ENCODE results near the gene MRAS. TPM values are rescaled to one million over a fixed set of nuclear protein-coding genes. Genes with fewer than 3 reads are reported as not detected.

The MRAS gene
- total and polyA plus RNA-seq, 2 of the 13 experiments (the other 11 are each of a cell fraction or from before 2014, with no cell fraction given), result 8.8 to 36.2 TPM

DNA sequence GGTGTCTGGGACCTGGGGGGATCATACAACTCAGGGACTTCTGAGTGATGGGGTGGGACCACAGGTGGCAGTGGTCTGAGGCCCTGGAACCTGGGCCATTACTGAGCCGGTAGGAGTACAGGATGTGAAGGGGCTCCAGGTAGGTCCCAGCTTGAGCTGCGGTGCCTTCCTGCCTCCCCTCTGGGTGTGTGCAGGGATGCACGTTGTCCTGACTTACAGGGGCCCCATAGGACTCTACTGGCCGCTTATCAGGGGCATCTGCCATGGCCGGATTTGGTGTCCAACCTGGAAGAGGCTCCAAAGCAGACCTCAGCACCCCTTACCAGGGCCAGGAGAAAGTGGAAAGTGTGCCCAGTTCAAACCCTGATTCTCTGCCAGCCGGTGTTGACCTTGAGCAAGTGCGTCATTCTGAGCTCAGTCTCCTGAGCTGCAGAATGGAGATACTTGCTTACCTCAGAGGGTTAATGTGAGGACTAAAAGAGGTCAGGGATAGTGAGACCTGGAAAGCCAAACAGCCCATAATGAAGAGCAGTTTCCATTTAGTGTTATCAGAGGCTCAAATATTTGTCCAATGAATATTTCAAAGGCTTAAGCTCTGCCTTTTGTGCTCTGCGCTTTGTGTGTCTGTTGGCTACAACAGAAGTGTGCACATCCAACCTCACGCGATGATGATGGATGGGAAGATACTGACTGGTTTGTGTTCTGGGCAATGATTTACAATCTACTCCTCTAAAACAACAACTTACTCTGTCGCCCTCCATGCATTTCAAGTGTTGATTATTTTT, 50.6 kb downstream of the MRAS start (continued):
- TF ChIP-seq, protein P1, sequence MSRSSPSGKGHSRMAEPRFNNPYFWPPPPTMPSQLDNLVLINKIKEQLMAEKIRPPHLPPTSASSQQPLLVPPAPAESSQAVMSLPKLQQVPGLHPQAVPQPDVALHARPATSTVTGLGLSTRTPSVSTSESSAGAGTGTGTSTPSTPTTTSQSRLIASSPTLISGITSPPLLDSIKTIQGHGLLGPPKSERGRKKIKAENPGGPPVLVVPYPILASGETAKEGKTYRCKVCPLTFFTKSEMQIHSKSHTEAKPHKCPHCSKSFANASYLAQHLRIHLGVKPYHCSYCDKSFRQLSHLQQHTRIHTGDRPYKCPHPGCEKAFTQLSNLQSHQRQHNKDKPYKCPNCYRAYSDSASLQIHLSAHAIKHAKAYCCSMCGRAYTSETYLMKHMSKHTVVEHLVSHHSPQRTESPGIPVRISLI (CRISPR knock-in tag; IDR thresholded peaks at IDR 0.05; ENCODE audit: borderline replicate concordance), result no peak
- TF ChIP-seq, protein P2, sequence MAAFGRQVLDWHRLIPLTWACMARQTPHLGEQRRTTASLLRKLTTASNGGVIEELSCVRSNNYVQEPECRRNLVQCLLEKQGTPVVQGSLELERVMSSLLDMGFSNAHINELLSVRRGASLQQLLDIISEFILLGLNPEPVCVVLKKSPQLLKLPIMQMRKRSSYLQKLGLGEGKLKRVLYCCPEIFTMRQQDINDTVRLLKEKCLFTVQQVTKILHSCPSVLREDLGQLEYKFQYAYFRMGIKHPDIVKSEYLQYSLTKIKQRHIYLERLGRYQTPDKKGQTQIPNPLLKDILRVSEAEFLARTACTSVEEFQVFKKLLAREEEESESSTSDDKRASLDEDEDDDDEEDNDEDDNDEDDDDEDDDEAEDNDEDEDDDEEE (CRISPR knock-in tag; IDR thresholded peaks at IDR 0.05), result no peak
- TF ChIP-seq, protein P3, sequence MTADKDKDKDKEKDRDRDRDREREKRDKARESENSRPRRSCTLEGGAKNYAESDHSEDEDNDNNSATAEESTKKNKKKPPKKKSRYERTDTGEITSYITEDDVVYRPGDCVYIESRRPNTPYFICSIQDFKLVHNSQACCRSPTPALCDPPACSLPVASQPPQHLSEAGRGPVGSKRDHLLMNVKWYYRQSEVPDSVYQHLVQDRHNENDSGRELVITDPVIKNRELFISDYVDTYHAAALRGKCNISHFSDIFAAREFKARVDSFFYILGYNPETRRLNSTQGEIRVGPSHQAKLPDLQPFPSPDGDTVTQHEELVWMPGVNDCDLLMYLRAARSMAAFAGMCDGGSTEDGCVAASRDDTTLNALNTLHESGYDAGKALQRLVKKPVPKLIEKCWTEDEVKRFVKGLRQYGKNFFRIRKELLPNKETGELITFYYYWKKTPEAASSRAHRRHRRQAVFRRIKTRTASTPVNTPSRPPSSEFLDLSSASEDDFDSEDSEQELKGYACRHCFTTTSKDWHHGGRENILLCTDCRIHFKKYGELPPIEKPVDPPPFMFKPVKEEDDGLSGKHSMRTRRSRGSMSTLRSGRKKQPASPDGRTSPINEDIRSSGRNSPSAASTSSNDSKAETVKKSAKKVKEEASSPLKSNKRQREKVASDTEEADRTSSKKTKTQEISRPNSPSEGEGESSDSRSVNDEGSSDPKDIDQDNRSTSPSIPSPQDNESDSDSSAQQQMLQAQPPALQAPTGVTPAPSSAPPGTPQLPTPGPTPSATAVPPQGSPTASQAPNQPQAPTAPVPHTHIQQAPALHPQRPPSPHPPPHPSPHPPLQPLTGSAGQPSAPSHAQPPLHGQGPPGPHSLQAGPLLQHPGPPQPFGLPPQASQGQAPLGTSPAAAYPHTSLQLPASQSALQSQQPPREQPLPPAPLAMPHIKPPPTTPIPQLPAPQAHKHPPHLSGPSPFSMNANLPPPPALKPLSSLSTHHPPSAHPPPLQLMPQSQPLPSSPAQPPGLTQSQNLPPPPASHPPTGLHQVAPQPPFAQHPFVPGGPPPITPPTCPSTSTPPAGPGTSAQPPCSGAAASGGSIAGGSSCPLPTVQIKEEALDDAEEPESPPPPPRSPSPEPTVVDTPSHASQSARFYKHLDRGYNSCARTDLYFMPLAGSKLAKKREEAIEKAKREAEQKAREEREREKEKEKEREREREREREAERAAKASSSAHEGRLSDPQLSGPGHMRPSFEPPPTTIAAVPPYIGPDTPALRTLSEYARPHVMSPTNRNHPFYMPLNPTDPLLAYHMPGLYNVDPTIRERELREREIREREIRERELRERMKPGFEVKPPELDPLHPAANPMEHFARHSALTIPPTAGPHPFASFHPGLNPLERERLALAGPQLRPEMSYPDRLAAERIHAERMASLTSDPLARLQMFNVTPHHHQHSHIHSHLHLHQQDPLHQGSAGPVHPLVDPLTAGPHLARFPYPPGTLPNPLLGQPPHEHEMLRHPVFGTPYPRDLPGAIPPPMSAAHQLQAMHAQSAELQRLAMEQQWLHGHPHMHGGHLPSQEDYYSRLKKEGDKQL (CRISPR knock-in tag; IDR thresholded peaks at IDR 0.05; ENCODE audit: low read depth), result peak; percentile 81; the same call in 1 of the 2 replicates
- 0 out of 2 replicates have a peak, but pooled peaks have one; percentile 13 for TF ChIP-seq CBFB (CRISPR knock-in tag; IDR thresholded peaks at IDR 0.05)
- no peak for TF ChIP-seq POLR2G (IDR thresholded peaks at IDR 0.05; ENCODE audit: low read depth, low read length)
- TF ChIP-seq ZNF335 (CRISPR knock-in tag; IDR thresholded peaks at IDR 0.05), result no peak
- peak; percentile 45; the same call in 1 of the 2 replicates for TF ChIP-seq IRF2 (CRISPR knock-in tag; IDR thresholded peaks at IDR 0.05)
- no peak for TF ChIP-seq NFRKB (IDR thresholded peaks at IDR 0.05)
- TF ChIP-seq NCOA2 (CRISPR knock-in tag; IDR thresholded peaks at IDR 0.05), result peak; percentile 90
- TF ChIP-seq HOXA7 (CRISPR knock-in tag; IDR thresholded peaks at IDR 0.05), result no peak
- TF ChIP-seq FOSL2 (CRISPR knock-in tag; IDR thresholded peaks at IDR 0.05), result peak; percentile 60
- peak; percentile 42 for TF ChIP-seq TEAD3 (CRISPR knock-in tag; optimal IDR thresholded peaks at IDR 0.05; ENCODE audit: borderline replicate concordance)
- TF ChIP-seq FOXJ3 (CRISPR knock-in tag; IDR thresholded peaks at IDR 0.05; ENCODE audit: borderline replicate concordance), result peak; percentile 71; the same call in 1 of the 2 replicates
- no peak for TF ChIP-seq HMGA1 (CRISPR knock-in tag; conservative IDR thresholded peaks at IDR 0.05)
- TF ChIP-seq, protein P4, sequence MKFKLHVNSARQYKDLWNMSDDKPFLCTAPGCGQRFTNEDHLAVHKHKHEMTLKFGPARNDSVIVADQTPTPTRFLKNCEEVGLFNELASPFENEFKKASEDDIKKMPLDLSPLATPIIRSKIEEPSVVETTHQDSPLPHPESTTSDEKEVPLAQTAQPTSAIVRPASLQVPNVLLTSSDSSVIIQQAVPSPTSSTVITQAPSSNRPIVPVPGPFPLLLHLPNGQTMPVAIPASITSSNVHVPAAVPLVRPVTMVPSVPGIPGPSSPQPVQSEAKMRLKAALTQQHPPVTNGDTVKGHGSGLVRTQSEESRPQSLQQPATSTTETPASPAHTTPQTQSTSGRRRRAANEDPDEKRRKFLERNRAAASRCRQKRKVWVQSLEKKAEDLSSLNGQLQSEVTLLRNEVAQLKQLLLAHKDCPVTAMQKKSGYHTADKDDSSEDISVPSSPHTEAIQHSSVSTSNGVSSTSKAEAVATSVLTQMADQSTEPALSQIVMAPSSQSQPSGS (CRISPR knock-in tag; IDR thresholded peaks at IDR 0.05), result peak; percentile 45; the same call in 1 of the 2 replicates
- TF ChIP-seq ZIK1 (CRISPR knock-in tag; IDR thresholded peaks at IDR 0.05; ENCODE audit: borderline replicate concordance, low read depth), result no peak
- TF ChIP-seq, protein P5, sequence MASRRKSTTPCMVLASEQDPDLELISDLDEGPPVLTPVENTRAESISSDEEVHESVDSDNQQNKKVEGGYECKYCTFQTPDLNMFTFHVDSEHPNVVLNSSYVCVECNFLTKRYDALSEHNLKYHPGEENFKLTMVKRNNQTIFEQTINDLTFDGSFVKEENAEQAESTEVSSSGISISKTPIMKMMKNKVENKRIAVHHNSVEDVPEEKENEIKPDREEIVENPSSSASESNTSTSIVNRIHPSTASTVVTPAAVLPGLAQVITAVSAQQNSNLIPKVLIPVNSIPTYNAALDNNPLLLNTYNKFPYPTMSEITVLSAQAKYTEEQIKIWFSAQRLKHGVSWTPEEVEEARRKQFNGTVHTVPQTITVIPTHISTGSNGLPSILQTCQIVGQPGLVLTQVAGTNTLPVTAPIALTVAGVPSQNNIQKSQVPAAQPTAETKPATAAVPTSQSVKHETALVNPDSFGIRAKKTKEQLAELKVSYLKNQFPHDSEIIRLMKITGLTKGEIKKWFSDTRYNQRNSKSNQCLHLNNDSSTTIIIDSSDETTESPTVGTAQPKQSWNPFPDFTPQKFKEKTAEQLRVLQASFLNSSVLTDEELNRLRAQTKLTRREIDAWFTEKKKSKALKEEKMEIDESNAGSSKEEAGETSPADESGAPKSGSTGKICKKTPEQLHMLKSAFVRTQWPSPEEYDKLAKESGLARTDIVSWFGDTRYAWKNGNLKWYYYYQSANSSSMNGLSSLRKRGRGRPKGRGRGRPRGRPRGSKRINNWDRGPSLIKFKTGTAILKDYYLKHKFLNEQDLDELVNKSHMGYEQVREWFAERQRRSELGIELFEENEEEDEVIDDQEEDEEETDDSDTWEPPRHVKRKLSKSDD (CRISPR knock-in tag; IDR thresholded peaks at IDR 0.05; ENCODE audit: low read depth), result 0 out of 2 replicates have a peak, but pooled peaks have one; percentile 63
